Endodermal cell (in vitro differentiated cells): ENCODE data around the gene KCNH8. TPM values are rescaled to one million over a fixed set of nuclear protein-coding genes. Genes with fewer than 3 reads are reported as not detected.

ENCODE experiments used
- DNase-seq: peaks from one replicate; pipeline ENCODE4 v3.0.0-alpha.2; 2017
- H3K27ac ChIP-seq: 2 replicates; pipeline ENCODE4 v1.5.1; 2013; ENCODE audit warnings: mild to moderate bottlenecking, low read depth, low read length, moderate library complexity
- H3K27me3 ChIP-seq: 2 replicates; pipeline ENCODE4 v1.6.1; 2013; ENCODE audit warnings: mild to moderate bottlenecking, low read length, moderate library complexity; ENCODE audit not compliant: insufficient read depth, control insufficient read depth, poor library complexity, severe bottlenecking
- H3K36me3 ChIP-seq: 2 replicates; pipeline ENCODE4 v1.7.0; 2013; ENCODE audit warnings: mild to moderate bottlenecking, low read length, moderate library complexity; ENCODE audit not compliant: control insufficient read depth, insufficient read depth
- H3K4me1 ChIP-seq: one replicate; pipeline ENCODE4 v1.7.0; 2013; ENCODE audit warnings: low read length; ENCODE audit not compliant: control insufficient read depth, insufficient read depth
- H3K4me3 ChIP-seq: 2 replicates; pipeline ENCODE4 v1.5.1; 2013; ENCODE audit warnings: mild to moderate bottlenecking, low read length, moderate library complexity
- H3K9ac ChIP-seq: 2 replicates; pipeline ENCODE4 v1.6.1; 2013; ENCODE audit warnings: mild to moderate bottlenecking, low read length, moderate library complexity; ENCODE audit not compliant: poor library complexity, severe bottlenecking; ENCODE audit errors: extremely low read depth
- H3K9me3 ChIP-seq: 2 replicates; pipeline ENCODE4 v1.6.1; 2013; ENCODE audit warnings: mild to moderate bottlenecking, low read length, moderate library complexity; ENCODE audit not compliant: control insufficient read depth
- H3K27ac Mint-ChIP-seq: 2 replicates; pipeline ENCODE4 v1.8.0; 2020; ENCODE audit warnings: mixed read lengths
- H3K27me3 Mint-ChIP-seq: 2 replicates; pipeline ENCODE4 v1.8.0; 2021; ENCODE audit warnings: mild to moderate bottlenecking, mixed read lengths; ENCODE audit not compliant: insufficient read depth
- H3K36me3 Mint-ChIP-seq: 2 replicates; pipeline ENCODE4 v1.8.0; 2020; ENCODE audit warnings: low read depth, mixed read lengths
- H3K4me1 Mint-ChIP-seq: 2 replicates; pipeline ENCODE4 v1.8.0; 2020; ENCODE audit warnings: mixed read lengths
- H3K4me3 Mint-ChIP-seq: 2 replicates; pipeline ENCODE4 v1.8.0; 2020; ENCODE audit warnings: mild to moderate bottlenecking, moderate library complexity, mixed read lengths
- H3K9me3 Mint-ChIP-seq: 2 replicates; pipeline ENCODE4 v1.8.0; 2020; ENCODE audit warnings: mild to moderate bottlenecking, mixed read lengths
- WGBS, 2 experiments: methylation state at CpG; one replicate each; pipeline versions ENCODE4 v1.1.5 to v1.1.7; 2013; ENCODE audit warnings: missing lambda C conversion rate in 2 of 2, mixed read lengths in 1 of 2; ENCODE audit not compliant: insufficient coverage in 1 of 2, insufficient read length in 1 of 2; 5-methylcytosine and 5-hydroxymethylcytosine counted together
- total RNA-seq, 2 donors: library from RNA; stranded (reverse); fragmentation: NEBNext Ultra II Directional in 1 of 2; extraction: Animal tissue kit (Norgen Biotek cat#: 25700) in 1 of 2; gene quantifications; 2 replicates in 1 of 2; 3 replicates in 1 of 2; pipeline ENCODE4 v1.2.1, GENCODE V29; 2021
- TF ChIP-seq, protein P1 (sequence below): fragments of 200-600 bp; sonication (generic); conservative IDR thresholded peaks from 2 replicates; pipeline ENCODE4 v1.5.0; 2021; ENCODE audit warnings: antibody characterized with exemption, mild to moderate bottlenecking

KCNH8 gene
- total RNA-seq, 2 donors from 2014 or later, result 12.0 to 15.0 TPM

DNA sequence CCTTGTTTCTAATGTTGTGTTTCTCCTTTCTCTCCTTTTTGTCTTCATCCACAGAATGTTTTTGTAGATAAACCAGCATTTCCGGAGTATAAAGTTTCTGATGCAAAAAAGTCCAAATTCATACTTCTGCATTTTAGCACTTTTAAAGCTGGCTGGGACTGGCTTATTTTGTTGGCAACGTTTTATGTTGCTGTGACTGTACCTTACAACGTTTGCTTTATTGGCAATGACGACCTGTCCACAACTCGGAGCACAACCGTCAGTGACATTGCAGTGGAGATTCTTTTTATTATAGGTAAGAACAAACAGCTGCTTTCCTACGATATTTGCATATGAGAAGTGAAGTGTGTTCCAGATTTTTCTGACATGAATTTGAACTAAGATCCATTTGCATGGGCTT lies 199.4 kb downstream of the KCNH8 start:
- H3K9ac ChIP-seq, result no peak overlapping the region
- Mint-ChIP-seq H3K36me3 (peaks cover 28% of the 10 kb centered on the region), H3K27me3 (no peaks in the 10 kb centered on the region), H3K9me3 (no peaks in the 10 kb centered on the region), H3K27ac (no peak overlapping the region), H3K4me3 (no peak overlapping the region), H3K4me1 (peaks cover 10% of the 10 kb centered on the region)
- H3K4me3 ChIP-seq, result no peak overlapping the region
- H3K27ac ChIP-seq, result no peak overlapping the region
- no peak for DNase-seq
- H3K4me1 ChIP-seq, result no peaks in the 10 kb centered on the region
- no peaks in the 10 kb centered on the region for H3K27me3 ChIP-seq
- H3K36me3 ChIP-seq, result peaks cover 60% of the 10 kb centered on the region
- peaks cover 8% of the 10 kb centered on the region for H3K9me3 ChIP-seq
- TF ChIP-seq, protein P1, sequence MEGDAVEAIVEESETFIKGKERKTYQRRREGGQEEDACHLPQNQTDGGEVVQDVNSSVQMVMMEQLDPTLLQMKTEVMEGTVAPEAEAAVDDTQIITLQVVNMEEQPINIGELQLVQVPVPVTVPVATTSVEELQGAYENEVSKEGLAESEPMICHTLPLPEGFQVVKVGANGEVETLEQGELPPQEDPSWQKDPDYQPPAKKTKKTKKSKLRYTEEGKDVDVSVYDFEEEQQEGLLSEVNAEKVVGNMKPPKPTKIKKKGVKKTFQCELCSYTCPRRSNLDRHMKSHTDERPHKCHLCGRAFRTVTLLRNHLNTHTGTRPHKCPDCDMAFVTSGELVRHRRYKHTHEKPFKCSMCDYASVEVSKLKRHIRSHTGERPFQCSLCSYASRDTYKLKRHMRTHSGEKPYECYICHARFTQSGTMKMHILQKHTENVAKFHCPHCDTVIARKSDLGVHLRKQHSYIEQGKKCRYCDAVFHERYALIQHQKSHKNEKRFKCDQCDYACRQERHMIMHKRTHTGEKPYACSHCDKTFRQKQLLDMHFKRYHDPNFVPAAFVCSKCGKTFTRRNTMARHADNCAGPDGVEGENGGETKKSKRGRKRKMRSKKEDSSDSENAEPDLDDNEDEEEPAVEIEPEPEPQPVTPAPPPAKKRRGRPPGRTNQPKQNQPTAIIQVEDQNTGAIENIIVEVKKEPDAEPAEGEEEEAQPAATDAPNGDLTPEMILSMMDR, result no peak
- 82 to 84% methylated on average over 6 to 7 of the region's 7 CpGs for WGBS, 2 experiments

DNA sequence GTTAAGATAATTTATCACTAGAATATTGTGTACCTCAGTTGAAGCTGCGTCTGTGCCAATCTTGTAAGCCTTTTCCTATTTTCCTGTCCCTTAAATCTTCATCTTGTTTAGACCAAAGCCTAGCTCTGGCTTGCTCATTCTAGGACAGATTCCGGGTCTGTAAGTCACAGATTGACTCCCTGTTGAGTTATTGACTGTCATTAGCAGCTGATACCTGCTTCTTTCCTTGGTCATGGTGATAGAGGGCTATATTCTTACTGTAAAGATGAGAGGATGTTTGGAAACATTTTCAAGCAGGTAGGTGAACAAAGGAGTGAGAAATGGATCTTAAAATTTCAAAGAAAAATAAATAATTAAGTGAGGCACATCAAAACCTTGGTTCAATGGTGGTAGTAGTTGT lies 200.2 kb downstream of the KCNH8 start:
- H3K4me3 ChIP-seq, result no peak overlapping the region
- no peak for DNase-seq
- 70 to 100% methylated on average over 1 to 2 of the region's 2 CpGs for WGBS, 2 experiments
- H3K36me3 ChIP-seq, result peaks cover 52% of the 10 kb centered on the region
- Mint-ChIP-seq H3K9me3 (peaks cover 4% of the 10 kb centered on the region), H3K4me3 (no peak overlapping the region), H3K4me1 (peaks cover 10% of the 10 kb centered on the region), H3K27me3 (no peaks in the 10 kb centered on the region), H3K36me3 (peaks cover 28% of the 10 kb centered on the region), H3K27ac (peak overlapping the region; percentile 48)
- H3K27me3 ChIP-seq, result no peaks in the 10 kb centered on the region
- H3K9ac ChIP-seq, result no peak overlapping the region
- TF ChIP-seq, protein P1, result no peak
- no peaks in the 10 kb centered on the region for H3K4me1 ChIP-seq
- no peak overlapping the region for H3K27ac ChIP-seq
- peaks cover 14% of the 10 kb centered on the region for H3K9me3 ChIP-seq

DNA sequence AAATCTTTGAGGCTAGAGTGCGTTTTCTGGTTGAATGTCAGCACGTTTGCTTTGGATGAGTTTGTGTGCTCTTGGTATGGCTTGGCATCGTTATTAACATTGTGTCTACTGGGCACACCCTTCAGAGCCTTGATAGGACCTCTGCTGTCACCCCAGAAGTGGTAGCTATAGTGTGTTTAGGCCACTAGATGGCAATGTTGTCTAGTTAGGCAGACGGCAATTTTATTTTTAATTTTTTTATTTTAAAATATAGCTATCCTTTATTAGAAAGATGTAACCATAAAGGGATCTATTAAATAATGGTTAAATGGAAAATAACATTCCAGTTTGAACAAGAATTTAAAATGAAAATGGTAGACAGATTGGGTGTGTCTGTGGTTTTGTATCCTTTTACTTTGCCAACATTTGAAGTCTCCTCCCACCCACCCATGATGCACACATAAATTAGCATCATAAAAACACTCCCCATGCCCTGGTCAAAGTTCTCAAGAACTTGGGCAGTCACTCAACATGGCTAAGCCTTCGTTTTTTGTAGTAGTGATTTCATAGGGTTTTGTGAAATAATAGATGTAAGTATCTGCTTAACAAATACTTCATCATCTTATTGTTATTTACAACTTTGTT lies 200.7 kb downstream of the KCNH8 start:
- Mint-ChIP-seq H3K27ac (peak overlapping the region; percentile 48), H3K36me3 (peaks cover 34% of the 10 kb centered on the region), H3K4me3 (no peak overlapping the region), H3K9me3 (peaks cover 9% of the 10 kb centered on the region), H3K27me3 (no peaks in the 10 kb centered on the region), H3K4me1 (peaks cover 10% of the 10 kb centered on the region)
- peak; percentile 54 for DNase-seq
- H3K9ac ChIP-seq, result no peak overlapping the region
- no peaks in the 10 kb centered on the region for H3K27me3 ChIP-seq
- peaks cover 14% of the 10 kb centered on the region for H3K9me3 ChIP-seq
- H3K36me3 ChIP-seq, result peaks cover 48% of the 10 kb centered on the region
- no peak overlapping the region for H3K27ac ChIP-seq
- TF ChIP-seq, protein P1, result peak; percentile 94
- no peak overlapping the region for H3K4me3 ChIP-seq
- H3K4me1 ChIP-seq, result no peaks in the 10 kb centered on the region
- 35% methylated on average over 4 of the region's 5 CpGs; no CpG with 5 or more reads in 1 of the 2 experiments for WGBS, 2 experiments
